Measurements from ENCODE around the gene TAX1BP3.

TAX1BP3 gene

DNA sequence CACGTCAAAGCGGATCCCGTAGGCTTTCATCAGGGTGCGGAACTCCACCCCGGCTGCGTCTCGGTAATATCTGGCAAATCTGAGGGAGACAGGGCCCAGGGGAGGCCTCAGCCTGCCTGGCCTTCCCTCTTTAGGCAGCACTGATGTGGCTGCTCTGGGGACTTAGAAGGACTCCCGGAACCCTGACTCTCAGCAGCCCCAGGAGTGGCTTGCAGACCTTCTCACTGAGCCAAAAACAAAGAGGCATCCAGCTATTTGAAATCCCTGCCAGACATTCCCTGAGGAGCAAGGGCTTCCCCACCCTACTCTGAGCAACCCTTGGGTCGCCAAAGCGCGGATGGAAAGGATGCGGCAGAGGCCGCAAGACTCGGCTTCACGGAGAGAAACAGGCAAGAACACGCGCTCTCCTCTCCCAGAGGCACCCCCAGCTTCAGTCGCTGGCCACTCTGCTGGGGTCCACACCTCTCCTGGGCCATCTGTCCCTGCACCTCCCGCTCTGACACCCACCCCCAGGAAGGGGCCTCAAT is 19.7 kb upstream of the TAX1BP3 start:
- no peak for DNase-seq (ENCODE audit: low read depth in 2 of 2)

DNA sequence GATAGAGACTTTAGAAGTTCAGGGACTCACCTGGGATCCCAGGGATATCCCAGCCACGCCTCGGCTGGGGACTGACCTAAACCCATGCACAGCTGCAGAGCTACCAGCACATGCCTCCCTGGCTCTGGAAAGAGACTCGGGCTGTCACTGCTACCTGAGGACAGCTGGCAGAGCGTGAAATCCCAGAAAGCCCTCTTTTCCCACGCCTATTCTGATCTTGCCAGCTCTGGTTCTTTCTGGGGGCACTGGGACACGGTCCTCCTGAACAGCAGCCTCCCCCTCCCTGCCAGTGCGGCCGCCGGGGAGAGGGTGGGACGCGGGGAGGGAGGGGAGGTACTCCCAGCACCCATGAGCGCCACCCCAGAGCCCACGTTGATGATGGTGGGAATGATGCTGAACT is 16.8 kb upstream of the TAX1BP3 start:
- DNase-seq (ENCODE audit: low read depth in 2 of 2): no peak

DNA sequence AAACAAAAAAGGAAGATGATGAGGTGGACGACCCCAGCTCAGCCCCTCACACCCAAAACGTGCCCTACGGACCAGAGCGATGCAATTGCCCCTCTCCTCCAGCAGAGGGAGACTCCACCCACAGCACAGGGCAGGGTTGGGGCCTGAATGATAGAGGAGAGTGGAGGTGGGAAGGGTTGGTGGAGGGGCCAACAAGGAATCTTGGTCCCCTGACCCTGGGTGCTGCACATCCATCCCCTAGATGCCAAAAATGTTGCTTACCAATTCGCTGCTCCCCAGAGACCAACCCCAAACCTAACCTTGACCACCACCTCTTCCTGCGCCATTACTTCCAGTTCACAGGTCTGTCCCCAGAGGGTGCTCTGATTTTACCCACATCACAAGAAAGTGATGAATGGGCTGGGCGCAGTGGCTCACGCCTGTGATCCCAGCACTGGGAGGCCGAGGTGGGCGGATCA is 14.7 kb upstream of the TAX1BP3 start:
- peak; percentile 41 to 51 for DNase-seq (ENCODE audit: low read depth in 2 of 2)

DNA sequence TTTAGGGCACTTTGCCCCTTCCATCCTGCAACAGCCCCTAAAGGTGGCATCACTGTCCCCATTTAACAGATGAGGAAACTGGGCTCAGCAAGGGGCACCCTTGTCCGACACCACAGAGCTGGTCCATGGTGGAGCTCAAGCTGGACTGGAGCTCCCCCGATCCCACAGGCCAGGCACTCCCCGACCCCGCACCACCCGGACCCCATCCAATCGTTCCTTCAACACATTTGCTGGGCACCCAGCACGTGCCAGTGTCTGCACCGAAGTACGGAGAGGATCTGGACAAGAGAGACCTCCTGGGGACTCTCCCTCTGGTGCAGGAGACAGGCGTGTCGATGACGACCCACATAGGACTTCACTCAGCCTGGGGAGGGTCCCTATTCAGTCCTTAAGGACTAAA is 13.7 kb upstream of the TAX1BP3 start:
- no peak for DNase-seq (ENCODE audit: low read depth in 2 of 2)

DNA sequence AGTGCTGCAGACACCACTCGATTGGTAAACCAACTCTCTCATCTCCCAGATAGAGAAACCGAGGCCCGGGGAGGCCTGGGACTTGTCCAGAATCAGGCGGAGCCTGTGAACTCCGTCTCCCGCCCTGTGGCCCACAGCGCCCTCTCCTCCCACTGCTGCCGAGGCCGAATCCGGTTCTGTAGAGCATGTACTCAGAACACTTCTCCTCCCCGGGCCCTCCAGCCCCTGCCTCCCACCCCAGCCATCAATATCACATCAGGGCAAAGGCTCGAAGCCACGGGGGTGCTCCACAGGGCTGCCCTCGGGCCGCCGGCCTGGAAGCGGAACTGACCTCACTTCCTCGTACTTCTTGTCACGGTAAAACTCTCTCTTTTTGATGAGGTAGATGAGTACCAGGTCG is 13.2 kb upstream of the TAX1BP3 start:
- no peak for DNase-seq (ENCODE audit: low read depth in 2 of 2)

DNA sequence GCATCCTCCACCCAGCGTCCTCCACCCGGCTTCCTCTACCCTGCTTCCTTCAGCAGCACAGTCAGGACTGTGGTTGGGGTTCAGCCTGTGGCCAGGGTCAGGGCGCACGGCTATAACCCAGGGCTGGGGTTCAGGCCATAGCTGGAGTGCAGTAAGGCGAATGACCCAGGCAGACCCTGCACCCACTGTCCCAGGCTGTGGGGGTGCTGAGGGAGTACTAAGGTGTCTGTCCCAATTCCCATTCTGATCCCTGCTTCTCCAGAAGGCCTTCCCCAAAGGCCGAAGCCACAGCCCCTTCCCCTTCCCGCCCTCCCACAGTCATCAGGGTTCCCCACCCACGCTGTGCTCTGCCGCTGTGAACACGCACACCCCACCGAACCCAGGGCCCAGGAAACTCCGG is 12.7 kb upstream of the TAX1BP3 start:
- no peak for DNase-seq (ENCODE audit: low read depth in 2 of 2)

DNA sequence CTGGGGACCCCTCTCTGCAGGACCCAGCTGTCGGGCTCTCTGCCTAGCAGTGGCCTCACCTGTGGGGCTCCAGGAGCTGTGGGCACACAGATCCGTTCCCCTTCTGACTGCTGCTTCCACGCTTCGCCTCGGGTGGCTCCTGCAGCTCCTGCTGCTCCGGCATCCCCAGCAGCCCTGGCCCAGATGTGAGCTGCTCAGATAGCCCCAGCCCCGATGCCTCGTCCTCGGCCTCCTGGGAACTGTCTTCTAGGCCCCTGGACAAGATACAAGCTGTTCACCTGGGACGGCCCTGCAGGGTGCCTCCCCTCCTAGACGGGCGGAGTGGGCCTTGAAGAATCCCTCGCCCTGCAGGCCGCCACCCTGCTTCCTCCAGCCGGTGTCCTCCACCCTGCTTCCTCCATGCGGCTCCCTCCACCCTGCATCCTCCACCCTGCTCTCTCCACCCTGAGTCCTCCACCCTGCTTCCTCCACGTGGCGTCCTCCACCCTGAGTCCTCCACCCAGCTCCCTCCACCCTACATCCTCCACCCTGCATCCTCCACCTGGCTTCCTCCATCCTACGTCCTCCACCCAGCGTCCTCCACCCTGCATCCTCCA is 11.3 kb upstream of the TAX1BP3 start:
- no peak for DNase-seq (ENCODE audit: low read depth in 2 of 2)

DNA sequence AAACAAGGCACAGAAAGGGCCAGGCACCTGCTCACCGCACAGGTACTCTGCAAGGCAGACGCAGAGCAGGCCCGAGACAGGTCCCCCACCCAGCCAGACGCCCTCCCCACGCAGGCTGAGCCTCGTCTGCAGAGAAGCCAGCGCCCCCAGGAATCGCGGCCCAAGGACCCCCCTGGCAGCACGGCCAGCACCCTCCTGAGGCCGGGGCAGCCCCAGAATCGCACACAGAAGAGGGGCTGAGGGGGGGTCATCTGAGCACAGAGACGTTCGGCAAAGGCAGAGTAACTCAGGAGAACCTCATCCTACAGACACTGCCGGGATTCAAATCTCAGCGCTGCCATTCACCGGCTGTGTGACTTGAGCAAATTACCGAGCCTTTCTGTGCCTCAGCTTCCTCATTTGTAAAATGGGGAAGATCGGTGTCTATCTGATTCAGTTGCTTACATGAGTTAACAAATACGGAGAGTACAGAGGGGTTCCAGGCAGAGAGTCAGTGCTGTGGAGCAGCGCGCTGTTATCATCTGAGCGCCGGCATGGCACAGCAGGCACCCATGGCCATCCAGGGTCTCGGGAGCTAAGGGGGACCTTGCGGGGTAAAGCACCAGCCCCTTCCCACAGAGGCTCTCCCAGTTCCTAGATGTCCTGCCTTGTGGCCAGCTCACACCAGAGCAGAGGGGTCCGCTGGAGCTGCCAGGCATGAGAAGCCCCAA is 10.6 kb upstream of the TAX1BP3 start:
- no peak for DNase-seq (ENCODE audit: low read depth in 2 of 2)

DNA sequence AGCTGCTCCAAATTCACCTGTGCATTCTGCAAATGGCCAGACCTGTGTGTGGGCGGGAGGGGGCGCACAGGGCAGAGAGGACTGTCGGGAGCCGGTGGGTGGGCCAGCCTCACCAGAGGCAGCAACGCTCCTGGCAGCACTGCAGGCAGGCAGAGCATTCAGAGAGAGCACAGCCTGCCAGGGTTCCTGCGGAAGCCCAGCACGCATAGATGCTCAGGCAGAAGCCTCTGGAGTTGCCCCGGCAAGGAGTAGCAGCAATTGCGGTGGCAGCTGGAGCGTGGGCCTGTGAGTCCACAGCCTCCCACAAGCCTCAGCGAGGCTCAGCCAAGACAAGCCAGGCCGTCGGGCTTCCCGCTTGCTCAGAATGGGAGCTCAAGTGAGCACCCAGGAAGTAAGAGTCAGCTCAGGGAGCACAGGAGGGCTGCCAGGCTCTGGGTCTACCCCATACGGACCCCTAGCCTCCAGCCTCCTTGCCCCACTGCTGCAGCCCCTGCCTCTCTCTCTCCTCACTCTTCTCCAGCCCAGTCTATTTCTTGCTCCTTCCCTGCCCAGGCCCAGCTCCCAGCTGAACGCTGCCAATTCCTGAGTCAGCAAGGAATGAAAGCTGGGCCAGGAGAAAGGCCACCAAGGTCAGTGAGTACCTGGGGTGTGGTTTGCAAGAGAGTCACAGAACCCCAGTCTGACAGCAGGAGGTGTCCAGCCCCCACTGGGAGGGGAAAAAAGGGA is 9.9 kb upstream of the TAX1BP3 start:
- DNase-seq (ENCODE audit: low read depth in 2 of 2): no peak

DNA sequence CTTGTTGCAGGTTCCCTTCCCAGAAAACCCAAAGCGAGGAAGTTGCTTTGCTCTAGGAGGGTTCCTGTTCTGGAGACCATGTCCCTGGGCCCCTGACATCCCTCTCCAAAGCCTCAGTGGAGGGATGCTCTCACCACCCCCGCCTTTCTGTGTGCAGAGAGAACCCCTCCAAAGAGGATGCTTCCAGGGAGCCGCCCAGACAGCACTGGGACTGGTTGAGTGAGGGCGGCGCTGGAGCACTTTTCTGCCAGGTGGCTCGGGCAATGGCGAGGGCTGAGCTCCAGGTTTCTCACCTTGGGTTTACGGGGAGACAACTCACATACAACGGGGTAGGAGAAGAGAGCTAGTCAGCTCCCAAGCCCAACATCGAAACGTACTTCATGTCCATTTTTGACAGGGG is 7.5 kb upstream of the TAX1BP3 start:
- no peak for DNase-seq (ENCODE audit: low read depth in 2 of 2)

DNA sequence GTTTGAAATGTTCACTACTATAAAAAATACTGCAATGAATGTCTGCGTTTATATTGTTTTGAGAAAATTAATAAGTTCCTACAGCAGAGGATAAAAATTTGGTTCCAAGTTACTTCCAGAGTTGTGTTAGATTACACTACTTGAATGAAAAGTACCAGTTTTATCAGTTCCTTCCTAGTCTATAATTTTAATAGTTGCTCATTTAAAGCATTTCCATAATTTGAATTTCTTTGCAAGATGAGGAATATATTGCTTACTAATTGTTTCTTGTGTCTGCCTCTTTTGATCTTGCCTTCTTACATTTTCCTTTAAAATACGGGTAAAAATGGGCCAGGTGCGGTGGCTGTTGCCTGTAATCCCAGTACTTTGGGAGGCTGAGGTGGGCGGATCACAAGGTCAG is 4.2 kb upstream of the TAX1BP3 start:
- DNase-seq (ENCODE audit: low read depth in 2 of 2): no peak

DNA sequence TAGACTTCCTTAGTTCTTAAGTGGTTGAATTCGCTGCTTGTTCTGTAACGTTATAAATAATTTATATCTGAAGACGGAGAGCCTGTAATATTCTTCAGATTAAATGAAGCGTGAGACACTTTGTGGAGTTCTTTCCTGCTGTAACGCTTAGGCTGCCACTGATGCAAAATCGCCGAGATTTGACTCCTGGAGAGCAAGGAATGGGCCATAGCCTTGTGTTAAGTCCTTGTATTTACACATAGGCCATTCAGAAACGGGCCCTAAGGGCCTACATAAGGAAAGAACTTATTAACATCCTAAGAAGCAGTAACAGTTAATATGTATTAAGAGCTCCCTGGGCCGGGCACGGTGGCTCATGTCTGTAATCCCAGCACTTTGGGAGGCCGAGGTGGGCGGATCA is 1.2 kb upstream of the TAX1BP3 start:
- no peak for DNase-seq (ENCODE audit: low read depth in 2 of 2)

DNA sequence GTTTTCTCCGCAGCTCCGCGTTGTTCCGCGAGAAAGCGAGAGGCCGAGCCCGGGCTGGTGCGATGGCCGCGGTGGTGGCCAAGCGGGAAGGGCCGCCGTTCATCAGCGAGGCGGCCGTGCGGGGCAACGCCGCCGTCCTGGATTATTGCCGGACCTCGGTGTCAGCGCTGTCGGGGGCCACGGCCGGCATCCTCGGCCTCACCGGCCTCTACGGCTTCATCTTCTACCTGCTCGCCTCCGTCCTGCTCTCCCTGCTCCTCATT is 638 bp upstream of the TAX1BP3 start:
- DNase-seq (ENCODE audit: low read depth in 2 of 2): no peak

DNA sequence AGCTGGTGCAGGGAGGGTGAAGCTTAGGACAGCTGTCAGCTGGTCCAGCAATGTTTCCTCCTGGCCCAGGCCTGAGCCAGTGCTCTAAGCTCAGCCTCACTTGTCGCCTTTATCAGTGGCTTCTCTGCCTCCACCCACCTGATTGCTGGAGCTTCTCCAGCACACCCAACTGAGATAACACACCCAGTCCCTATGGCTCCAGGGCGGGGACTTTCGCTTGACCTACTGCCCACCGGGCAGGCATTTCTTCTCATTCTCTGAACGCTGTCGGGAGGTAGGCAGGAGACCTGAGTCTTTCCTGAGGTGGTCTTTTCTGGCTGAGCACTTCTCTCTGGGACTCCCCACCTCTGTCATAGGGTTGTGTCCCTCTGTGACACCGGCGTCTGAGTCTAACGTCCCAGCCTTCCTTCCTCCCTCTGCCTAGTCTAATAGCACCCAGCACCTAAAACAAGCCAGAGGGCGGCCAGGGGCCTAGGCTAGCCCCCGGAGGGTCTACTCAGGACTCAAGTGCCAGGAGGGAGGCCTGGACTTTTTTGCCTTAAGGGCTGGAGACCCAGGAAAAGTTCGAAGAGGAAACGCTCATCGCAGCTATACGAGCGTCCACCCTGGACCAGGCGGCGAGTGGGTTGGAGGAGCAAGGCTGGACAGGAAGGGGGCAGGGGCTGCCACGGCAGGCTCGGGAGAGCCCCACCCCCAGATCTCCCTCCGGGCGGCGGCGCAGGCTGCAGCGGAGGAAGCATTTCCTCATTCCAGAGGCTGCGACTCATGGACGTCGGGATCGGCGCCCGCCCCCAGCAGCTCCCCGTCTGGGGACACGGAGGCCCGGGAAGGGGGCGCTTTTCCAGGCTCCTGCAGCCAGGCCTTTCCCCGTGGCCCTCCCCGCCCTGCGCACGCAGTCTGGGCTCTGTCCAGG is 756 bp downstream of the TAX1BP3 start:
- DNase-seq (ENCODE audit: low read depth in 2 of 2): peak in 1 of 2 donors; percentile 10

DNA sequence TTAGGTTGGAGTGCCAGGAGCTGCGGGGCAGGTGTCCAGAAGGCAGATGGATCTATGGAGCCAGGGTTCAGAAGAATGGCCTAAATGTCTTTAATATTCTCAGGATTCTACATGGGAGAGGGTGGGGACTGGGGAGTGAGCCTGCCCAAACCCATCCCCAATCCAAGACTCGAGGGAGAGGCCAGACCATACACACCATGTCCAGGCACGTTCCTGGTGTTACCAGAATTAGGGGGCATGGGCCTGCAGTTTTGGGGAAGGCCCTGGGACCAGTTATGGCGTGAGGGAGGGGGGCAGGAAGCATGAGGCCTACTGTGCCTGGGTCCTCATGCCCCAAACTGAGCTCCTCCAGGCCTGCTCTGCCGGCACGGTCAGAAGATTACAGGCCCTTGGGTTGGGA is 1.9 kb downstream of the TAX1BP3 start:
- DNase-seq (ENCODE audit: low read depth in 2 of 2): no peak

DNA sequence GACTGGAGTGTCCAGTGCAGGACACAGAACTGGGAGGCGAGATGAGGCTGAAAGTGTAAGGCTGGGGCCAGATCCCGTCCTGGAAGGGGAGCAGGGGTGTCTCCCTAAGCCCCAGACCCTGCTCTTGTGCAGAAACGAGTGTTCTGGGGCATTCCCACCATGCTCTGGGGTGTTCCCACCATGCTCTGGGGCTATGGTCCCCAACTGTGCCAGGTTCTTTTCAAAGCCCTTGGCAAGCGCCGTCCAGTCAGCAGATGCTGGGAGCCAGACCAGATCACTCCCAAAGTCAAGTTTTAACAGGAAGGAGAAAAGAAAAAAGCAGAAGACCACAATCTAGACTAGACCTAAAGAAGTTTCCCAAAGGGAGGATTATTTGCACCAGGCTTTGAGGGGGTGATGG is 2.5 kb downstream of the TAX1BP3 start:
- no peak for DNase-seq (ENCODE audit: low read depth in 2 of 2)

DNA sequence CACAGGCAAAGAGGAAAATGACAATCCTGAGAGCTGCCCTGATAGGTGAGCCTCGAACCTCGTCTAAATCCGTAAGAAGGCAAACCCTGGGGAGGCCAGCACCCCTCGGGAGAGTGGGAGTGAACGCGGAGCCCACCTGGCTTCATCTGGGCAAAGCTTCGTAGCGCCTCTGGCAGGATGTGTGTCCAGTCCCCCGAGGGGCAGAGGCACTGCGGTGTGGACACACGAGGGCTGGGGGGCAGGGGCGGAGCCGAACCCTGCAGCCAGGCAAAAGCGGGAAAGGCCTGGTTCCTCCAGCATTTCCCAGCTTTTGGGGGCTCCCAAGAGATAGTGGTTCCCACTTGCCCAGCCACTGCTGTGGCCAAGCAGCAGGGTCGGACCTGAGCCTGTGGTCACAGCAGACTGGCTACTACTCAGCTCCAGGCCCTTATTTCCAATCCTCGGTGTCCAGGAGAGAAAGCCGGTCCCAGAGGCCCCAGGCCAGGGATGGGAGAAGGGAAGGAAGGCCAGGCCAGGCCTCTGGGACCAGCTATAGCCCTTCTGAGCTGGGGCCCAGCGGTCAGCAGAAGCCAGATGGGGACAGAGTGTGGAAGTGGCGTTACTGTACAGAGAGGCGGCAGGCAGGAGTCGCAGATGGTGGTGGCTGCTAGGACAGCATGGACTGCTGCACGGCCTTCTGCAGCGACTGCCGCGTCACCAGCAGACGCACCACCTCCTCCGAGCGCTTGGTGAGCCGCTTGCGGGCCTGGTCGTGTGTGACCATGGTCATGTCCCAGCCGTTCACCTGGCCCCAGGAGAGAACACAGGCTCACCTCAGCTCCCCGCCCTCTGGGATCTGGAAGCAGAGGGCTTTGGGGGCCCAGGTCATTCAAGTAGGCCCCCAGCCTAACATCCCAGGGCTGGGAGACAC is 5.0 kb downstream of the TAX1BP3 start:
- no peak for DNase-seq (ENCODE audit: low read depth in 2 of 2)

DNA sequence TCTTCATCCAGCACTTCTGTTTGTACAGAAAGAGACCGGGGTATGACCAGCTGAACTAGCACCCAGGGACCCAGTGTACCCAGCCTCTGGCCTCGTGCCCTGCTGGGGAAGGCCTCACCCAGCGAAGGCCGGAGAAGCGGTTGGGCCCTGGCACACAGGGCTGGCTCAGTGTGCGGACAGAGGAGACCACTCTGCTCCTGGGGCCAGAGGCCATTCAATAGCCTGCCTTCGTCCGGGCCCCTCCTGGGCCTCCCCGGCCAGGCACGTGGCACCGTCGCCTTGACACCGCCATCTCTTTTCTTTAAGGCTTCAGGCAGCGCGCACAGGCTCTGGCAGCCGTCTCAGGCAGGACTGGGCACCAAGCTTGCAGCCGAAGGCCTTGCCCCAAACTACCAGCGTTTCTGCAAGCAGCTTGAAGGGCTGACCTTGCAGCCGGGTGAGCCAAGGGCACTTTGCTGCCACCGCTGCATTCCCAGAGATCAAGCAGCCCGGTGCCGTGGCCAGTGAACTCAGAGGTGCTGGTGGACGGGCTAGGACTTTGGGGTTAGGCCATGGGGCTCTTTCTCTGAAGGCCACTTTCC is 8.0 kb downstream of the TAX1BP3 start:
- DNase-seq (ENCODE audit: low read depth in 2 of 2): no peak

DNA sequence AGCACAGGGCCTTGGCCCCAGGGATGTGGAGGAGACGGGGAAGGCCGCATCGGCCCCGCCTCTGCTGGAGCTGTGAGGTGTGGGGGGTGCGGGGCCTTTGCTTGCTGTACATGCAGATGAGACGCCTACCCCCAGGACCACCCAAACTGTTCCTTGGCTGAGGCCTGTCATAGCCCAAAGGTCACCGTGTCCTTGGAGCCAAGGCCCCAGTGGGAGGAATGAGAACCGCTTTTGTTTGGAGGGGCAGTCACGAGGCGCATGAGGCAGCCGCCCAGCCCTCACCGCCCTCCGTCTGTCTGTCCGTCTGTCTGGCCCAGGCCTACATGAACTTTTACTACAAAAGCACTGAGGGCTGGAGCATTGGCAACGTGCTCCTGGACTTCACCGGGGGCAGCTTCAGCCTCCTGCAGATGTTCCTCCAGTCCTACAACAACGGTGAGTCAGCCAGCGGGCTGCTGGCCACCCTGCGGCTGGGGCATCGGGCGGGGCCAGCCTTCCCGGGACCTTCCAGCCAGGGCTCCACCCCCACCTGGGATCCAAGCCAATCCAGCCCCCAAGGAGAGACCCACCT is 8.8 kb downstream of the TAX1BP3 start:
- DNase-seq (ENCODE audit: low read depth in 2 of 2): no peak

DNA sequence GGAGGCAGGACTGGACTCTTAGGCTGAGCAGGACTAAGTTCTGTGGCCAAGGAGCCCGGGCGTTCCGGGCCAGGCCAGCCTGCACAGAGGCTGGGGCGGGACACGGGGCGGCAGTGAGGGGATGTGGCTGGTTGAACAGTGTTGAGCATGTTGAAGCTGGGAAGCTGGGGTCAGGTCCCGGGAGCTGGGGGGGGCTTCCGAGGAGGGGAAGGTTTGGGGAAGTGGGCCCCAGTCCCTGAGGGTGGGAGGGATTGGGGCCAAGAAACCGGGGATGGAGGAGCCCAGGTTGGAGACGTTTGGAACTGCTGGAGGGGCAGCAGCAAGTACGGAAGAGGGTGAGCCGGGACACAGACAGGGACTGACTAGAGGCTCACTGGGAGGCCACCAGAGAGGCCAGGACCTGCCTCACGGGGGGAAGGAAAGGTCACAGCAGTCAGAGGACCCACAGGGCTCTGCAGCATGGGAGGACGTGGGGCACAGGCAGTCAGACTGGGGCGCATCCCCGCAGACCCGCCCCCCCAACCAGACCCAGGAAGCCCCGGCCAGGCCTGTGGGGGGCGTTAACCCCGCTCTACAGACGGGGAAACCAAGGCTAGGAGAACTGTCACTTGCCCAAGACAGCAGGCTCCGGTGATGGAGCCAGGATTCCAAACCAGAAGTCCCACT is 9.5 kb downstream of the TAX1BP3 start:
- DNase-seq (ENCODE audit: low read depth in 2 of 2): no peak

Measured in stimulated activated CD4-positive, alpha-beta T cell treated with anti-CD3 and anti-CD28 coated beads, Interleukin-1b, Interleukin-23, amount 100 ng/mL, for 4 hours (primary cell).